Subcutaneous abdominal adipose tissue (tissue), 5 donors: ENCODE measurements around the gene SLC6A17.
A peak's percentile ranks its signal among the peaks of the same experiment; 100 is the strongest.

Experiments used
- H3K27ac ChIP-seq: one replicate; pipeline ENCODE4 v1.7.0; 2013; ENCODE audit warnings: low read depth, mild to moderate bottlenecking, inconsistent platforms, low read length, moderate library complexity
- H3K27me3 ChIP-seq, 5 donors: one replicate each; pipeline ENCODE4 v1.7.0; 2013; ENCODE audit warnings: low read length in 5 of 5, inconsistent platforms in 1 of 5; ENCODE audit not compliant: control insufficient read depth in 5 of 5, insufficient read depth in 4 of 5
- H3K36me3 ChIP-seq, 5 donors: one replicate each; pipeline ENCODE4 v1.7.0; 2013; ENCODE audit warnings: low read length in 5 of 5; ENCODE audit not compliant: control insufficient read depth in 5 of 5, insufficient read depth in 5 of 5
- H3K4me1 ChIP-seq, 5 donors: one replicate each; pipeline ENCODE4 v1.7.0; 2013; ENCODE audit warnings: low read length in 5 of 5, mild to moderate bottlenecking in 3 of 5, moderate library complexity in 1 of 5; ENCODE audit not compliant: control insufficient read depth in 5 of 5, insufficient read depth in 5 of 5
- H3K4me3 ChIP-seq, 5 donors: one replicate each; pipeline ENCODE4 v1.7.0; 2013; ENCODE audit warnings: low read length in 5 of 5, low read depth in 1 of 5
- H3K9ac ChIP-seq, 5 donors: one replicate each; pipeline ENCODE4 v1.7.0; 2013; ENCODE audit warnings: low read length in 5 of 5, mild to moderate bottlenecking in 4 of 5, moderate library complexity in 3 of 5
- H3K9me3 ChIP-seq, 5 donors: one replicate each; pipeline ENCODE4 v1.7.0; 2013; ENCODE audit warnings: low read length in 5 of 5; ENCODE audit not compliant: control insufficient read depth in 5 of 5
- donor health status: healthy.
- donor health status: healthy.
- donor health status: healthy.
- donor health status: healthy.
- donor health status: healthy.

Gene SLC6A17

GRCh38 chr1:110186558-110186957 is 36.3 kb downstream of the SLC6A17 start:
- peaks cover 0 to 8% (median 3%) of the 10 kb centered on the region in 5 donors for H3K27me3 ChIP-seq
- H3K4me3 ChIP-seq = no peak overlapping the region
- peaks cover 0 to 27% (median 18%) of the 10 kb centered on the region in 5 donors for H3K4me1 ChIP-seq
- no peaks in the 10 kb centered on the region for H3K9me3 ChIP-seq
- no peaks in the 10 kb centered on the region for H3K36me3 ChIP-seq
- H3K9ac ChIP-seq = no peak overlapping the region
- H3K27ac ChIP-seq = no peak overlapping the region

GRCh38 chr1:110187139-110187890 is 37.0 kb downstream of the SLC6A17 start:
- Histone ChIP-seq H3K27ac (peak overlapping the region; percentile 29), H3K36me3 (no peaks in the 10 kb centered on the region), H3K9ac (no peak overlapping the region)

GRCh38 chr1:110188035-110188618 is 37.8 kb downstream of the SLC6A17 start:
- Histone ChIP-seq H3K36me3 (no peaks in the 10 kb centered on the region), H3K4me1 (peaks cover 0 to 27% (median 18%) of the 10 kb centered on the region in 5 donors), H3K27me3 (peaks cover 0 to 8% (median 0%) of the 10 kb centered on the region in 5 donors), H3K27ac (peak overlapping the region; percentile 29), H3K9me3 (no peaks in the 10 kb centered on the region), H3K9ac (no peak overlapping the region), H3K4me3 (no peak overlapping the region)

More at GRCh38 chr1:110187139-110187890, 37.0 kb downstream of the SLC6A17 start:
- H3K4me3 ChIP-seq = no peak overlapping the region
- H3K4me1 ChIP-seq = peaks cover 0 to 27% (median 18%) of the 10 kb centered on the region in 5 donors
- H3K9me3 ChIP-seq = no peaks in the 10 kb centered on the region
- peaks cover 0 to 8% (median 0%) of the 10 kb centered on the region in 5 donors for H3K27me3 ChIP-seq

- no peaks in the 10 kb centered on the region for H3K36me3 ChIP-seq
- no peak overlapping the region for H3K4me3 ChIP-seq
- H3K9ac ChIP-seq = no peak overlapping the region
- H3K4me1 ChIP-seq = peaks cover 0 to 27% (median 18%) of the 10 kb centered on the region in 5 donors
- H3K27me3 ChIP-seq = peaks cover 0 to 8% (median 0%) of the 10 kb centered on the region in 5 donors
- H3K9me3 ChIP-seq = no peaks in the 10 kb centered on the region
- H3K27ac ChIP-seq = no peak overlapping the region
These were observed 38.9 kb downstream of the SLC6A17 start for GRCh38 chr1:110189181-110189580.

- Histone ChIP-seq H3K4me1 (peaks cover 0 to 27% (median 18%) of the 10 kb centered on the region in 5 donors), H3K27ac (no peak overlapping the region), H3K9ac (no peak overlapping the region), H3K4me3 (no peak overlapping the region), H3K36me3 (no peaks in the 10 kb centered on the region), H3K9me3 (no peaks in the 10 kb centered on the region), H3K27me3 (no peaks in the 10 kb centered on the region)
These were observed 40.1 kb downstream of the SLC6A17 start for GRCh38 chr1:110190282-110190929.

GRCh38 chr1:110192541-110192940 is 42.2 kb downstream of the SLC6A17 start:
- H3K27ac ChIP-seq = no peak overlapping the region
- H3K27me3 ChIP-seq = no peaks in the 10 kb centered on the region
- peaks cover 0 to 21% (median 16%) of the 10 kb centered on the region in 5 donors for H3K4me1 ChIP-seq
- H3K9me3 ChIP-seq = no peaks in the 10 kb centered on the region
- no peak overlapping the region for H3K9ac ChIP-seq
- no peaks in the 10 kb centered on the region for H3K36me3 ChIP-seq
- no peak overlapping the region for H3K4me3 ChIP-seq

- H3K27me3 ChIP-seq = no peaks in the 10 kb centered on the region
- H3K4me1 ChIP-seq = peaks cover 0 to 3% (median 2%) of the 10 kb centered on the region in 5 donors
- no peak overlapping the region for H3K4me3 ChIP-seq
- no peaks in the 10 kb centered on the region for H3K9me3 ChIP-seq
- H3K27ac ChIP-seq = no peak overlapping the region
- no peak overlapping the region for H3K9ac ChIP-seq
- no peaks in the 10 kb centered on the region for H3K36me3 ChIP-seq
These were observed 44.9 kb downstream of the SLC6A17 start for GRCh38 chr1:110195196-110195595.

- H3K9ac ChIP-seq = no peak overlapping the region
- no peaks in the 10 kb centered on the region for H3K4me1 ChIP-seq
- no peak overlapping the region for H3K27ac ChIP-seq
- no peaks in the 10 kb centered on the region for H3K9me3 ChIP-seq
- no peaks in the 10 kb centered on the region for H3K36me3 ChIP-seq
- H3K4me3 ChIP-seq = no peak overlapping the region
- peaks cover 0 to 2% (median 0%) of the 10 kb centered on the region in 5 donors for H3K27me3 ChIP-seq
These were observed 46.8 kb downstream of the SLC6A17 start for GRCh38 chr1:110196917-110197765.

- Histone ChIP-seq H3K27ac (no peak overlapping the region), H3K27me3 (peaks cover 0 to 2% (median 0%) of the 10 kb centered on the region in 5 donors), H3K9me3 (no peaks in the 10 kb centered on the region), H3K36me3 (no peaks in the 10 kb centered on the region), H3K9ac (peak overlapping the region in 1 of 5 donors; percentile 2), H3K4me3 (no peak overlapping the region), H3K4me1 (peaks cover 0 to 3% (median 0%) of the 10 kb centered on the region in 5 donors)
These were observed 47.8 kb downstream of the SLC6A17 start for GRCh38 chr1:110197905-110198629.
